GM18861 (cell line): ENCODE measurements around the gene BFSP2.
"Not testable (repeated sequence)": the region's sequence is repeated elsewhere in the genome, so short reads cannot be mapped to it uniquely, and the experiment has no call there.

Source experiments
- ATAC-seq: cut with Tn5 transposase; IDR thresholded peaks from one replicate; pipeline ENCODE4 v1.9.1; 2021; ENCODE audit not compliant: unreplicated experiment

Gene BFSP2

GRCh38 chr3:133455281-133455680, 55.4 kb downstream of the BFSP2 start:
- no peak for ATAC-seq

GRCh38 chr3:133455960-133456359, 56.1 kb downstream of the BFSP2 start:
- ATAC-seq, result no peak

- no peak for ATAC-seq
Observed at GRCh38 chr3:133457025-133457424, 57.2 kb downstream of the BFSP2 start.

GRCh38 chr3:133457465-133458067, 57.7 kb downstream of the BFSP2 start:
- no peak for ATAC-seq

- ATAC-seq, result no peak
Observed at GRCh38 chr3:133459400-133459799, 59.5 kb downstream of the BFSP2 start.

GRCh38 chr3:133460809-133461208, 61.0 kb downstream of the BFSP2 start:
- ATAC-seq, result no peak

- ATAC-seq, result no peak
Observed at GRCh38 chr3:133461291-133461690, 61.4 kb downstream of the BFSP2 start.

- no peak for ATAC-seq
Observed at GRCh38 chr3:133463347-133463860, 63.5 kb downstream of the BFSP2 start.

- ATAC-seq, result no peak
Observed at GRCh38 chr3:133464573-133464972, 64.7 kb downstream of the BFSP2 start.

GRCh38 chr3:133466531-133467386, 66.9 kb downstream of the BFSP2 start:
- ATAC-seq, result no peak

- no peak for ATAC-seq
Observed at GRCh38 chr3:133467780-133468179, 67.9 kb downstream of the BFSP2 start.

GRCh38 chr3:133468251-133468721, 68.4 kb downstream of the BFSP2 start:
- ATAC-seq, result no peak

GRCh38 chr3:133469140-133469731, 69.4 kb downstream of the BFSP2 start:
- ATAC-seq, result no peak

- no peak for ATAC-seq
Observed at GRCh38 chr3:133472242-133472641, 72.4 kb downstream of the BFSP2 start.

- ATAC-seq, result no peak
Observed at GRCh38 chr3:133472889-133473288, 73.0 kb downstream of the BFSP2 start.

GRCh38 chr3:133473472-133474191, 73.8 kb downstream of the BFSP2 start:
- ATAC-seq, result not testable (repeated sequence)

- no peak for ATAC-seq
Observed at GRCh38 chr3:133474251-133474801, 74.5 kb downstream of the BFSP2 start.

- ATAC-seq, result no peak
Observed at GRCh38 chr3:133474817-133475216, 75.0 kb downstream of the BFSP2 start.

GRCh38 chr3:133475245-133476010, 75.6 kb downstream of the BFSP2 start:
- peak; percentile 67 for ATAC-seq

- no peak for ATAC-seq
Observed at GRCh38 chr3:133476971-133477375, 77.1 kb downstream of the BFSP2 start.
